ENCODE measurements around the gene DPP9. TPM values are rescaled to one million over a fixed set of nuclear protein-coding genes. Genes with fewer than 3 reads are reported as not detected.

DPP9 gene
- total RNA-seq, 1 donor from 2014 or later: 37.1 TPM

DNA sequence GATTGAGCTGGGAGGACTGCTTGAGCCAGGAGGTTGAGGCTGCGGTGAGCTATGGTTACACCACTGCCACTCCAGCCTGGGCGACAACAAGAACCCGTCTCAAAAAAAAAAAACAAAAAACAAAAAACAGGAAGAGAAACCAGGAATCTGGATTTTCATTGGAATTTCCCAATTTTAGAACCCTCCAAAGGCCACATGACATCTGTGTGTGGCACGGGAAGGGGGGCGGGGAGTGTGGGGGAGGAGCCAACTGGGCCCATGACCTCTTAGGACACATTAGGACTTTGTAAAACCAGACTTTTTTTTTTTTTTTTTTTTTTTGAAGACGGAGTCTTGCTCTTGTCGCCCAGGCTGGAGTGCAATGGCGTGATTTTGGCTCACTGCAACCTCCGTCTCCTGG is 32.3 kb downstream of the DPP9 start:
- H3K9me3 Mint-ChIP-seq: no peaks in the 10 kb centered on the region

DNA sequence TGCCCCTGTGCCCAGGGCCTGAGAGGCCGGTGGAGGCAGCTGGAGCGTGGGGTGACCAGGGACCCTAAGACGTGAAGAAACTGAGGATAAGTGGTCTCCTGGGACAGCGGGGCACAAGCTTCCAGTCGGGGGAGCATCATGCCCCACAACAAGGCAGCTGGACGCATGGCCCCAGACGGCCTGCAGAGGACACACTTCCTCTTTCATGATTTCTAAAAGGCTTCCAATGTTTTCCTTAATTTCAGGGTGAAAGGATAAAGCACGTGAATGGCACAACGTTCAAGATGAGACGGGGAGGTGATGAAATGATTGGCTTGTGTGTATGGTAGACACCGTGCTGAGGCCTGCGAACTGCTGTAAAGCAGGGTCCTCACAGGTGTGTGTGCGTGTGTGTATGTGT is 33.3 kb downstream of the DPP9 start:
- Mint-ChIP-seq H3K36me3 (peaks cover 29% of the 10 kb centered on the region), H3K4me1 (no peaks in the 10 kb centered on the region), H3K9me3 (no peaks in the 10 kb centered on the region), H3K27ac (no peak overlapping the region), H3K4me3 (no peak overlapping the region), H3K27me3 (ENCODE audit: low read depth) (no peaks in the 10 kb centered on the region)
- no peak for DNase-seq (ENCODE audit: low spot score in 2 of 2, unreplicated experiment in 2 of 2)
- TF ChIP-seq, protein P1, sequence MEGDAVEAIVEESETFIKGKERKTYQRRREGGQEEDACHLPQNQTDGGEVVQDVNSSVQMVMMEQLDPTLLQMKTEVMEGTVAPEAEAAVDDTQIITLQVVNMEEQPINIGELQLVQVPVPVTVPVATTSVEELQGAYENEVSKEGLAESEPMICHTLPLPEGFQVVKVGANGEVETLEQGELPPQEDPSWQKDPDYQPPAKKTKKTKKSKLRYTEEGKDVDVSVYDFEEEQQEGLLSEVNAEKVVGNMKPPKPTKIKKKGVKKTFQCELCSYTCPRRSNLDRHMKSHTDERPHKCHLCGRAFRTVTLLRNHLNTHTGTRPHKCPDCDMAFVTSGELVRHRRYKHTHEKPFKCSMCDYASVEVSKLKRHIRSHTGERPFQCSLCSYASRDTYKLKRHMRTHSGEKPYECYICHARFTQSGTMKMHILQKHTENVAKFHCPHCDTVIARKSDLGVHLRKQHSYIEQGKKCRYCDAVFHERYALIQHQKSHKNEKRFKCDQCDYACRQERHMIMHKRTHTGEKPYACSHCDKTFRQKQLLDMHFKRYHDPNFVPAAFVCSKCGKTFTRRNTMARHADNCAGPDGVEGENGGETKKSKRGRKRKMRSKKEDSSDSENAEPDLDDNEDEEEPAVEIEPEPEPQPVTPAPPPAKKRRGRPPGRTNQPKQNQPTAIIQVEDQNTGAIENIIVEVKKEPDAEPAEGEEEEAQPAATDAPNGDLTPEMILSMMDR (IDR thresholded peaks at IDR 0.05; ENCODE audit: unreplicated experiment): no peak

More for the DNA sequence above, 32.3 kb downstream of the DPP9 start:
- Mint-ChIP-seq H3K4me1 (no peaks in the 10 kb centered on the region), H3K36me3 (peaks cover 30% of the 10 kb centered on the region), H3K4me3 (no peak overlapping the region), H3K27ac (no peak overlapping the region), H3K27me3 (ENCODE audit: low read depth) (no peaks in the 10 kb centered on the region)
- DNase-seq (ENCODE audit: low spot score in 2 of 2, unreplicated experiment in 2 of 2): no peak
- TF ChIP-seq, protein P1 (IDR thresholded peaks at IDR 0.05; ENCODE audit: unreplicated experiment): no peak

GRCh38 chr19:4689403-4689802 is 34.2 kb downstream of the DPP9 start:
- Mint-ChIP-seq H3K4me1 (no peaks in the 10 kb centered on the region), H3K36me3 (peaks cover 25% of the 10 kb centered on the region), H3K9me3 (no peaks in the 10 kb centered on the region), H3K4me3 (no peak overlapping the region), H3K27me3 (ENCODE audit: low read depth) (no peaks in the 10 kb centered on the region), H3K27ac (no peak overlapping the region)
- TF ChIP-seq, protein P1 (IDR thresholded peaks at IDR 0.05; ENCODE audit: unreplicated experiment): no peak
- no peak for DNase-seq (ENCODE audit: low spot score in 2 of 2, unreplicated experiment in 2 of 2)

DNA sequence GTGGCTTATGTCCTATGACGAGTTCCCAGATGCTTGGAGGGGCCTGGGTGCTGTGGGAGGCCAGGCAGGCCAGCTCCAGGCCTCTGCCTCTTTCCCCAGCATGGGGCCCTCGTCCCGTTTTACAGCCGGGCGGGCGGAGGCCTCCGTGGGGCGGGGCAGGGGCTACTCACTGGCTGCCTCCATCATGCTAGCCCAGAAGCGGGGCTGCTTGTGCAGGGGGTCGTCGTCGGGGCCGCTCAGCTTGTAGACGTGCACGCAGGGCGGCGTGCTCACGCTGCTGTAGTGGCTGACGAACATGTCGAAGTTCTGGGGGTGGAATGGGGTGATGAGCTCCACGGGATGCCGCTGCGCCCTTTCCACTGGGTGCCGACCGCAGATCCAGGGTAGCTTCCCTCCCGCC is 35.1 kb downstream of the DPP9 start:
- Mint-ChIP-seq H3K27ac (no peak overlapping the region), H3K4me3 (no peak overlapping the region), H3K9me3 (no peaks in the 10 kb centered on the region), H3K4me1 (no peaks in the 10 kb centered on the region), H3K27me3 (ENCODE audit: low read depth) (no peaks in the 10 kb centered on the region), H3K36me3 (peaks cover 21% of the 10 kb centered on the region)
- TF ChIP-seq, protein P1 (IDR thresholded peaks at IDR 0.05; ENCODE audit: unreplicated experiment): no peak
- no peak for DNase-seq (ENCODE audit: low spot score in 2 of 2, unreplicated experiment in 2 of 2)

DNA sequence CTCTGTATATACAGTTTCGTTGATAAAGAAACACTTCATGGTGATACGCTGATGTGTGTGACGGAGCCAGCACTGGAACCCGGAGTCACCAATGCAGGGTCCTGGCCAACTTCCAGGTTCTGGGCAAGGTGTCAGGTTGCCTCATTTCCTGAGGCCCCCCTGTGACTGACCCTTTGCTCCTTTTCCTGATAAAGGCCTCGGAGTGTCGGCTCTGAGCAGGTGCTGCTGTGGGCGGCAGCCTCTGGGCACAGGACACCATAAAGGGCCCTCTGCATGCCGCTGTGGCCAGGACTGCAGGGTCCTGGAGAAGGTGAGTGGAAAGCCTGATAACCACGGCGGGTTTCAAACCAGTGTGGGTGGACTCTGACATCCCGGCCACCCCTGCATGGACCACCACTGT is 36.2 kb downstream of the DPP9 start:
- TF ChIP-seq, protein P1 (IDR thresholded peaks at IDR 0.05; ENCODE audit: unreplicated experiment): no peak
- H3K27ac Mint-ChIP-seq: no peak overlapping the region
- DNase-seq (ENCODE audit: low spot score in 2 of 2, unreplicated experiment in 2 of 2): no peak
- no peaks in the 10 kb centered on the region for H3K9me3 Mint-ChIP-seq
- H3K27me3 Mint-ChIP-seq (ENCODE audit: low read depth): no peaks in the 10 kb centered on the region
- no peak overlapping the region for H3K4me3 Mint-ChIP-seq
- peaks cover 18% of the 10 kb centered on the region for H3K36me3 Mint-ChIP-seq
- H3K4me1 Mint-ChIP-seq: no peaks in the 10 kb centered on the region

DNA sequence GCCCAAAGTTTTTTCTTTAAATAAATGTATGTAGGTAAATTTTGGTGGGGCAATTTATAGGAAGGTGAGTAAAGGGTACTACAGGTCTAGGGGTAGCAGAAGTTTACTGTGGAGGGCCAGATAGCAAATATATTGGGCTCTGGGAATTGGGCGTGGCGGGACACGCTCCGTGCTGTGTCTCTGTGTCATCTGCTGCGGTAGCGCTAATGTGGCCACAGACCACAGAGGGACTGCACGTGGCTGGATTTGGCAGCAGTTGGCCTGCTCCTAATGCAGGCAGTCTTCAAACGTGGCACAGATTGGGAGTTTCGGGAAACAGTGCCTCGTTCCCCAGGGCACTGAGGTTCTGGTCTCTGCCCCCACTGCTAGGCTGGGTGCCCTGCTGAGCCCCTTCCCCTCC is 36.9 kb downstream of the DPP9 start:
- Mint-ChIP-seq H3K9me3 (no peaks in the 10 kb centered on the region), H3K36me3 (peaks cover 14% of the 10 kb centered on the region), H3K27ac (no peak overlapping the region), H3K4me3 (no peak overlapping the region), H3K27me3 (ENCODE audit: low read depth) (no peaks in the 10 kb centered on the region), H3K4me1 (no peaks in the 10 kb centered on the region)
- no peak for DNase-seq (ENCODE audit: low spot score in 2 of 2, unreplicated experiment in 2 of 2)
- TF ChIP-seq, protein P1 (IDR thresholded peaks at IDR 0.05; ENCODE audit: unreplicated experiment): no peak
